T-cell (primary cell): ENCODE results near the gene VASH1. TPM values are rescaled to one million over a fixed set of nuclear protein-coding genes. Genes with fewer than 3 reads are reported as not detected.

Experiments
- ATAC-seq, 4 experiments: fragments of 200-7000 bp in 3 of 4; fragments of 150-1000 bp in 1 of 4; cut with Tn5 transposase; replicated peaks in 1 of 4; 1 replicate in 3 of 4; 2 replicates in 1 of 4; pipeline ENCODE4 v1.10.0; 2021; ENCODE audit warnings: moderate library complexity in 3 of 4, mild to moderate bottlenecking in 2 of 4, moderate number of reproducible peaks in 1 of 4
- CTCF ChIA-PET, 2 donors: fragments of 300-600 bp; sonication (Branson Sonifier 250); formaldehyde crosslinking; loops; one replicate each; lab custom pipeline; 2022; ENCODE audit warnings: antibody characterized with exemption in 2 of 2; lab: Charles Lee
- POLR2A ChIA-PET, 2 donors: fragments of 300-600 bp; sonication (Branson Sonifier 250); formaldehyde crosslinking; loops; one replicate each; lab custom pipeline; 2022; ENCODE audit warnings: antibody characterized with exemption in 2 of 2; lab: Charles Lee
- DNase-seq, 35 experiments: peaks; one replicate each; pipeline versions ENCODE4 v3.0.0 to v3.0.0-alpha.2; 2013 to 2023
- H3K27ac ChIP-seq: one replicate; pipeline ENCODE4 v1.5.1; 2013; ENCODE audit warnings: low read length
- H3K27me3 ChIP-seq, 2 experiments: replicated peaks in 1 of 2; 1 replicate in 1 of 2; 2 replicates in 1 of 2; pipeline versions ENCODE4 v1.6.1 to v1.7.0; 2013; ENCODE audit warnings: low read length in 1 of 2, mixed read lengths in 1 of 2; ENCODE audit not compliant: control insufficient read depth in 2 of 2, insufficient read depth in 2 of 2; ENCODE audit errors: extremely low read depth in 1 of 2
- H3K36me3 ChIP-seq, 2 donors: 1 replicate in 1 of 2; 2 replicates in 1 of 2; pipeline versions ENCODE4 v1.6.1 to v1.7.0; 2013; ENCODE audit warnings: low read length in 1 of 2; ENCODE audit not compliant: control insufficient read depth in 2 of 2, insufficient read depth in 1 of 2; ENCODE audit errors: extremely low read depth in 1 of 2
- H3K4me1 ChIP-seq, 2 experiments: 1 replicate in 1 of 2; 2 replicates in 1 of 2; pipeline versions ENCODE4 v1.6.1 to v1.7.0; 2013; ENCODE audit warnings: low read length in 2 of 2, mixed read lengths in 1 of 2; ENCODE audit not compliant: insufficient read depth in 2 of 2, control insufficient read depth in 1 of 2; ENCODE audit errors: extremely low read depth in 1 of 2
- H3K4me3 ChIP-seq, 2 donors: 1 replicate in 1 of 2; 2 replicates in 1 of 2; pipeline versions ENCODE4 v1.5.1 to v1.7.0; 2013; ENCODE audit warnings: mild to moderate bottlenecking in 2 of 2, low read length in 1 of 2, moderate library complexity in 1 of 2; ENCODE audit not compliant: control insufficient read depth in 1 of 2; ENCODE audit errors: extremely low read depth in 1 of 2
- H3K9me3 ChIP-seq: 2 replicates; pipeline ENCODE4 v1.7.0; 2013
- H3K27ac Mint-ChIP-seq, 2 donors: one replicate each; pipeline ENCODE4 v1.8.0; 2020 to 2021; ENCODE audit warnings: mild to moderate bottlenecking in 2 of 2, mixed read lengths in 2 of 2
- H3K27me3 Mint-ChIP-seq, 2 donors: one replicate each; pipeline ENCODE4 v1.8.0; 2021 to 2022; ENCODE audit warnings: mixed read lengths in 2 of 2
- H3K36me3 Mint-ChIP-seq: one replicate; pipeline ENCODE4 v1.8.0; 2021; ENCODE audit warnings: mixed read lengths
- H3K4me1 Mint-ChIP-seq, 3 donors: one replicate each; pipeline ENCODE4 v1.8.0; 2020 to 2022; ENCODE audit warnings: mixed read lengths in 3 of 3, mild to moderate bottlenecking in 1 of 3
- H3K4me3 Mint-ChIP-seq, 3 donors: one replicate each; pipeline ENCODE4 v1.8.0; 2020 to 2022; ENCODE audit warnings: mild to moderate bottlenecking in 3 of 3, mixed read lengths in 3 of 3, moderate library complexity in 3 of 3
- H3K9me3 Mint-ChIP-seq, 3 donors: one replicate each; pipeline ENCODE4 v1.8.0; 2020 to 2022; ENCODE audit warnings: mixed read lengths in 3 of 3
- WGBS: methylation state at CpG from one replicate; pipeline ENCODE4 v1.1.5; 2013; ENCODE audit warnings: missing lambda C conversion rate; ENCODE audit not compliant: insufficient coverage; 5-methylcytosine and 5-hydroxymethylcytosine counted together
- total RNA-seq, 35 experiments: library from RNA in 6 of 35; stranded (reverse) in 6 of 35; fragments of 120-200 nt in 1 of 35; gene quantifications; one replicate each; pipeline versions ENCODE4 v1.2.1 to v1.2.4 and lab custom pipeline; 2013 to 2026

The VASH1 gene
- total RNA-seq, 5 donors from 2014 or later (not counting 1 experiment from before 2014, with no cell fraction given), result 3.8 to 14.9 (median 10.3) TPM

GRCh38 chr14:76828339-76829012 lies 67.2 kb downstream of the VASH1 start:
- H3K9me3 Mint-ChIP-seq, result no peaks in the 10 kb centered on the region
- WGBS, result 90% methylated on average over 16 of the region's 17 CpGs
- ChIA-PET POLR2A (no interaction called here), CTCF (no interaction called here)
- peaks cover 0 to 9% of the 10 kb centered on the region in 2 experiments for H3K27me3 ChIP-seq
- H3K36me3 ChIP-seq, result no peaks in the 10 kb centered on the region
- DNase-seq, result no peak
- no peak overlapping the region for H3K4me3 Mint-ChIP-seq
- H3K9me3 ChIP-seq, result no peaks in the 10 kb centered on the region
- no peak overlapping the region for H3K27ac Mint-ChIP-seq
- no peaks in the 10 kb centered on the region for H3K4me1 ChIP-seq
- no peak for ATAC-seq
- H3K27me3 Mint-ChIP-seq, result peaks cover 3 to 5% of the 10 kb centered on the region in 2 donors
- no peaks in the 10 kb centered on the region for H3K36me3 Mint-ChIP-seq
- no peak overlapping the region for H3K4me3 ChIP-seq
- no peaks in the 10 kb centered on the region for H3K4me1 Mint-ChIP-seq
- H3K27ac ChIP-seq, result no peak overlapping the region

GRCh38 chr14:76829013-76829365 lies 67.7 kb downstream of the VASH1 start:
- Histone ChIP-seq H3K27me3 (peaks cover 0 to 9% of the 10 kb centered on the region in 2 experiments), H3K9me3 (no peaks in the 10 kb centered on the region), H3K36me3 (no peaks in the 10 kb centered on the region), H3K4me1 (no peaks in the 10 kb centered on the region), H3K27ac (no peak overlapping the region), H3K4me3 (no peak overlapping the region)
- peaks cover 3 to 7% of the 10 kb centered on the region in 2 donors for H3K27me3 Mint-ChIP-seq
- WGBS, result 82% methylated on average over 3 of the region's 3 CpGs
- no peaks in the 10 kb centered on the region for H3K36me3 Mint-ChIP-seq
- no peak overlapping the region for H3K4me3 Mint-ChIP-seq
- ChIA-PET POLR2A (no interaction called here), CTCF (no interaction called here)
- ATAC-seq (no peak), DNase-seq (no peak)
- no peak overlapping the region for H3K27ac Mint-ChIP-seq
- H3K9me3 Mint-ChIP-seq, result no peaks in the 10 kb centered on the region
- H3K4me1 Mint-ChIP-seq, result no peaks in the 10 kb centered on the region

GRCh38 chr14:76829650-76830421 lies 68.6 kb downstream of the VASH1 start:
- POLR2A ChIA-PET, result no interaction called here
- no peak for DNase-seq
- no peak overlapping the region for H3K27ac ChIP-seq
- H3K4me3 ChIP-seq, result no peak overlapping the region
- Mint-ChIP-seq H3K9me3 (no peaks in the 10 kb centered on the region), H3K27me3 (peaks cover 4 to 7% of the 10 kb centered on the region in 2 donors), H3K4me1 (no peaks in the 10 kb centered on the region), H3K36me3 (no peaks in the 10 kb centered on the region), H3K27ac (no peak overlapping the region), H3K4me3 (no peak overlapping the region)
- WGBS, result 85% methylated on average over 3 of the region's 7 CpGs
- CTCF ChIA-PET, result no interaction called here
- H3K27me3 ChIP-seq, result peaks cover 0 to 6% of the 10 kb centered on the region in 2 experiments
- no peaks in the 10 kb centered on the region for H3K9me3 ChIP-seq
- no peaks in the 10 kb centered on the region for H3K4me1 ChIP-seq
- no peaks in the 10 kb centered on the region for H3K36me3 ChIP-seq
- no peak for ATAC-seq

- CTCF ChIA-PET, result no interaction called here
- no peaks in the 10 kb centered on the region for H3K9me3 Mint-ChIP-seq
- H3K4me1 ChIP-seq, result no peaks in the 10 kb centered on the region
Observed at GRCh38 chr14:76830556-76830955, 69.3 kb downstream of the VASH1 start.

GRCh38 chr14:76832503-76832988 lies 71.3 kb downstream of the VASH1 start:
- H3K4me1 Mint-ChIP-seq, result no peaks in the 10 kb centered on the region
- ATAC-seq, result no peak
- no peak overlapping the region for H3K27ac Mint-ChIP-seq
- H3K27ac ChIP-seq, result no peak overlapping the region
- no peak overlapping the region for H3K4me3 ChIP-seq
- H3K4me1 ChIP-seq, result no peaks in the 10 kb centered on the region
- CTCF ChIA-PET, result no interaction called here
- DNase-seq, result no peak
- no peak overlapping the region for H3K4me3 Mint-ChIP-seq
- WGBS, result 44% methylated on average over 1 of the region's 1 CpG
- H3K27me3 ChIP-seq, result peaks cover 0 to 20% of the 10 kb centered on the region in 2 experiments
- H3K9me3 ChIP-seq, result no peaks in the 10 kb centered on the region
- H3K27me3 Mint-ChIP-seq, result peaks cover 5 to 7% of the 10 kb centered on the region in 2 donors
- POLR2A ChIA-PET, result interaction anchor here in 1 of 2 donors (0.5 kb wide), 1 partner anchor 1161 kb away, joined by 3 read pairs; no protein-coding TSS in a partner anchor
- H3K36me3 Mint-ChIP-seq, result no peaks in the 10 kb centered on the region
- H3K9me3 Mint-ChIP-seq, result no peaks in the 10 kb centered on the region
- no peaks in the 10 kb centered on the region for H3K36me3 ChIP-seq

More at GRCh38 chr14:76830556-76830955, 69.3 kb downstream of the VASH1 start:
- 61% methylated on average over 3 of the region's 4 CpGs for WGBS
- Mint-ChIP-seq H3K27me3 (peaks cover 2 to 7% of the 10 kb centered on the region in 2 donors), H3K4me1 (no peaks in the 10 kb centered on the region), H3K36me3 (no peaks in the 10 kb centered on the region), H3K27ac (no peak overlapping the region), H3K4me3 (no peak overlapping the region)
- Histone ChIP-seq H3K27me3 (peaks cover 0 to 8% of the 10 kb centered on the region in 2 experiments), H3K36me3 (no peaks in the 10 kb centered on the region), H3K4me3 (no peak overlapping the region), H3K27ac (no peak overlapping the region), H3K9me3 (no peaks in the 10 kb centered on the region)
- DNase-seq, result no peak
- POLR2A ChIA-PET, result no interaction called here
- no peak for ATAC-seq
